ENCODE data around the gene CX3CL1. TPM values are rescaled to one million over a fixed set of nuclear protein-coding genes. Genes with fewer than 3 reads are reported as not detected.

The CX3CL1 gene
- total and polyA plus RNA-seq, 9 of the 15 experiments (the other 6 are each of a cell fraction or from before 2014, with no cell fraction given): 0.09 TPM; not detected in 8

- Histone ChIP-seq H3K79me2 (ENCODE audit: control insufficient read depth, insufficient read depth, low read length) (no peaks in the 10 kb centered on the region), H3K9ac (ENCODE audit: insufficient read depth in 1 of 2, low read depth in 2 of 2, low read length in 2 of 2) (no peak overlapping the region), H3K4me1 (replicated peaks in 1 of 2; ENCODE audit: control insufficient read depth in 2 of 2, insufficient read depth in 2 of 2, low read length in 2 of 2) (no peaks in the 10 kb centered on the region), H3K27ac (ENCODE audit: extremely low read depth, low read depth, low read length) (no peak overlapping the region), H3K27me3 (ENCODE audit: control insufficient read depth in 2 of 2, insufficient read depth in 2 of 2, low read length in 2 of 2) (peaks cover 12 to 45% of the 10 kb centered on the region in 2 experiments; a peak in 4 of 5 replicates), H3K9me1 (ENCODE audit: control insufficient read depth, insufficient read depth, low read length) (no peaks in the 10 kb centered on the region), H3K4me3 (no peak overlapping the region), H3K36me3 (ENCODE audit: control insufficient read depth, insufficient read depth, low read length) (no peaks in the 10 kb centered on the region), H4K20me1 (replicated peaks; ENCODE audit: control insufficient read depth, insufficient read depth, low read length) (no peaks in the 10 kb centered on the region), H2AFZ (ENCODE audit: low read depth, low read length) (no peak overlapping the region), H3K4me2 (ENCODE audit: insufficient read depth, low read length) (no peak overlapping the region), H3K9me3 (replicated peaks; ENCODE audit: control insufficient read depth, insufficient read depth, low read depth, low read length) (no peaks in the 10 kb centered on the region)
- CTCF ChIA-PET (ENCODE audit: low intra/inter-chr PET ratio): no interaction called here
- intact Hi-C loops (cut with micrococcal nuclease) (no loop called here), in situ Hi-C loops (cut with MboI) (no loop called here)
- FAIRE-seq (peak; percentile 69), ATAC-seq (no peak), DNase-seq (ENCODE audit: extremely low read depth in 1 of 4, low spot score in 3 of 4) (no peak)
- POLR2A ChIA-PET: no interaction called here
- BruUV-seq (replicated peaks): no TSS peak
- 3% methylated on average over 7 of the region's 7 CpGs for WGBS (ENCODE audit: insufficient coverage, low coverage, missing lambda C conversion rate)
- TF ChIP-seq ZNF212 (CRISPR knock-in tag; IDR thresholded peaks at IDR 0.05) (no peak), SMARCE1 (IDR thresholded peaks at IDR 0.05) (no peak), ZNF263 (CRISPR knock-in tag; IDR thresholded peaks at IDR 0.05; ENCODE audit: borderline replicate concordance) (no peak), FIP1L1 (IDR thresholded peaks at IDR 0.05; ENCODE audit: low read depth, low read length, poor library complexity, severe bottlenecking) (no peak), MCM7 (IDR thresholded peaks at IDR 0.05) (no peak), ZNF740 (CRISPR knock-in tag; IDR thresholded peaks at IDR 0.05) (no peak), ZNF740 (tag; IDR thresholded peaks at IDR 0.05) (no peak), NKRF (IDR thresholded peaks at IDR 0.05; ENCODE audit: borderline replicate concordance) (peak; percentile 42; the same call in 1 of the 2 replicates)
- TF ChIP-seq, protein P1, sequence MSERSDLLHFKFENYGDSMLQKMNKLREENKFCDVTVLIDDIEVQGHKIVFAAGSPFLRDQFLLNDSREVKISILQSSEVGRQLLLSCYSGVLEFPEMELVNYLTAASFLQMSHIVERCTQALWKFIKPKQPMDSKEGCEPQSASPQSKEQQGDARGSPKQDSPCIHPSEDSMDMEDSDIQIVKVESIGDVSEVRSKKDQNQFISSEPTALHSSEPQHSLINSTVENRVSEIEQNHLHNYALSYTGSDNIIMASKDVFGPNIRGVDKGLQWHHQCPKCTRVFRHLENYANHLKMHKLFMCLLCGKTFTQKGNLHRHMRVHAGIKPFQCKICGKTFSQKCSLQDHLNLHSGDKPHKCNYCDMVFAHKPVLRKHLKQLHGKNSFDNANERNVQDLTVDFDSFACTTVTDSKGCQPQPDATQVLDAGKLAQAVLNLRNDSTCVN (CRISPR knock-in tag; IDR thresholded peaks at IDR 0.05): 0 out of 2 replicates have a peak, but pooled peaks have one; percentile 51
- TF ChIP-seq, protein P2, sequence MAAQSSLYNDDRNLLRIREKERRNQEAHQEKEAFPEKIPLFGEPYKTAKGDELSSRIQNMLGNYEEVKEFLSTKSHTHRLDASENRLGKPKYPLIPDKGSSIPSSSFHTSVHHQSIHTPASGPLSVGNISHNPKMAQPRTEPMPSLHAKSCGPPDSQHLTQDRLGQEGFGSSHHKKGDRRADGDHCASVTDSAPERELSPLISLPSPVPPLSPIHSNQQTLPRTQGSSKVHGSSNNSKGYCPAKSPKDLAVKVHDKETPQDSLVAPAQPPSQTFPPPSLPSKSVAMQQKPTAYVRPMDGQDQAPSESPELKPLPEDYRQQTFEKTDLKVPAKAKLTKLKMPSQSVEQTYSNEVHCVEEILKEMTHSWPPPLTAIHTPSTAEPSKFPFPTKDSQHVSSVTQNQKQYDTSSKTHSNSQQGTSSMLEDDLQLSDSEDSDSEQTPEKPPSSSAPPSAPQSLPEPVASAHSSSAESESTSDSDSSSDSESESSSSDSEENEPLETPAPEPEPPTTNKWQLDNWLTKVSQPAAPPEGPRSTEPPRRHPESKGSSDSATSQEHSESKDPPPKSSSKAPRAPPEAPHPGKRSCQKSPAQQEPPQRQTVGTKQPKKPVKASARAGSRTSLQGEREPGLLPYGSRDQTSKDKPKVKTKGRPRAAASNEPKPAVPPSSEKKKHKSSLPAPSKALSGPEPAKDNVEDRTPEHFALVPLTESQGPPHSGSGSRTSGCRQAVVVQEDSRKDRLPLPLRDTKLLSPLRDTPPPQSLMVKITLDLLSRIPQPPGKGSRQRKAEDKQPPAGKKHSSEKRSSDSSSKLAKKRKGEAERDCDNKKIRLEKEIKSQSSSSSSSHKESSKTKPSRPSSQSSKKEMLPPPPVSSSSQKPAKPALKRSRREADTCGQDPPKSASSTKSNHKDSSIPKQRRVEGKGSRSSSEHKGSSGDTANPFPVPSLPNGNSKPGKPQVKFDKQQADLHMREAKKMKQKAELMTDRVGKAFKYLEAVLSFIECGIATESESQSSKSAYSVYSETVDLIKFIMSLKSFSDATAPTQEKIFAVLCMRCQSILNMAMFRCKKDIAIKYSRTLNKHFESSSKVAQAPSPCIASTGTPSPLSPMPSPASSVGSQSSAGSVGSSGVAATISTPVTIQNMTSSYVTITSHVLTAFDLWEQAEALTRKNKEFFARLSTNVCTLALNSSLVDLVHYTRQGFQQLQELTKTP (IDR thresholded peaks at IDR 0.05; ENCODE audit: low read depth in 1 of 2, partially characterized antibody in 2 of 2): no peak
- TF ChIP-seq, protein P3, sequence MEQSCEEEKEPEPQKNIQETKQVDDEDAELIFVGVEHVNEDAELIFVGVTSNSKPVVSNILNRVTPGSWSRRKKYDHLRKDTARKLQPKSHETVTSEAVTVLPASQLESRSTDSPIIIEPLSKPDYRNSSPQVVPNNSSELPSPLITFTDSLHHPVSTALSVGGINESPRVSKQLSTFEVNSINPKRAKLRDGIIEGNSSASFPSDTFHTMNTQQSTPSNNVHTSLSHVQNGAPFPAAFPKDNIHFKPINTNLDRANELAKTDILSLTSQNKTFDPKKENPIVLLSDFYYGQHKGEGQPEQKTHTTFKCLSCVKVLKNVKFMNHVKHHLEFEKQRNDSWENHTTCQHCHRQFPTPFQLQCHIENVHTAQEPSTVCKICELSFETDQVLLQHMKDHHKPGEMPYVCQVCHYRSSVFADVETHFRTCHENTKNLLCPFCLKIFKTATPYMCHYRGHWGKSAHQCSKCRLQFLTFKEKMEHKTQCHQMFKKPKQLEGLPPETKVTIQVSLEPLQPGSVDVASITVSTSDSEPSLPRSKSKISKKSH (CRISPR knock-in tag; IDR thresholded peaks at IDR 0.05): no peak
These were observed 16.2 kb downstream of the CX3CL1 start for GRCh38 chr16:57388359-57389086.

All from K562 (cell line).